Measurements from ENCODE around the gene ATXN1. TPM values are rescaled to one million over a fixed set of nuclear protein-coding genes. Genes with fewer than 3 reads are reported as not detected.

The ATXN1 gene
- total RNA-seq, 4 donors from 2014 or later = 21.0 to 102 (median 51.1) TPM

GRCh38 chr6:16547587-16547986 is 213.7 kb downstream of the ATXN1 start:
- intact Hi-C loops (cut with DNase I; ENCODE audit: low total_unique reads) = no loop called here
- Histone ChIP-seq H3K4me1 (no peaks in the 10 kb centered on the region), H3K4me3 (no peak overlapping the region), H3K27me3 (no peaks in the 10 kb centered on the region), H3K27ac (peak overlapping the region in 1 of 2 donors; percentile 51), H3K36me3 (no peaks in the 10 kb centered on the region), H3K9me3 (no peaks in the 10 kb centered on the region)
- no peak for TF ChIP-seq POLR2A (IDR thresholded peaks at IDR 0.05)
- TF ChIP-seq, protein P1, sequence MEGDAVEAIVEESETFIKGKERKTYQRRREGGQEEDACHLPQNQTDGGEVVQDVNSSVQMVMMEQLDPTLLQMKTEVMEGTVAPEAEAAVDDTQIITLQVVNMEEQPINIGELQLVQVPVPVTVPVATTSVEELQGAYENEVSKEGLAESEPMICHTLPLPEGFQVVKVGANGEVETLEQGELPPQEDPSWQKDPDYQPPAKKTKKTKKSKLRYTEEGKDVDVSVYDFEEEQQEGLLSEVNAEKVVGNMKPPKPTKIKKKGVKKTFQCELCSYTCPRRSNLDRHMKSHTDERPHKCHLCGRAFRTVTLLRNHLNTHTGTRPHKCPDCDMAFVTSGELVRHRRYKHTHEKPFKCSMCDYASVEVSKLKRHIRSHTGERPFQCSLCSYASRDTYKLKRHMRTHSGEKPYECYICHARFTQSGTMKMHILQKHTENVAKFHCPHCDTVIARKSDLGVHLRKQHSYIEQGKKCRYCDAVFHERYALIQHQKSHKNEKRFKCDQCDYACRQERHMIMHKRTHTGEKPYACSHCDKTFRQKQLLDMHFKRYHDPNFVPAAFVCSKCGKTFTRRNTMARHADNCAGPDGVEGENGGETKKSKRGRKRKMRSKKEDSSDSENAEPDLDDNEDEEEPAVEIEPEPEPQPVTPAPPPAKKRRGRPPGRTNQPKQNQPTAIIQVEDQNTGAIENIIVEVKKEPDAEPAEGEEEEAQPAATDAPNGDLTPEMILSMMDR (IDR thresholded peaks at IDR 0.05) = no peak
- DNase-seq = no peak

DNA sequence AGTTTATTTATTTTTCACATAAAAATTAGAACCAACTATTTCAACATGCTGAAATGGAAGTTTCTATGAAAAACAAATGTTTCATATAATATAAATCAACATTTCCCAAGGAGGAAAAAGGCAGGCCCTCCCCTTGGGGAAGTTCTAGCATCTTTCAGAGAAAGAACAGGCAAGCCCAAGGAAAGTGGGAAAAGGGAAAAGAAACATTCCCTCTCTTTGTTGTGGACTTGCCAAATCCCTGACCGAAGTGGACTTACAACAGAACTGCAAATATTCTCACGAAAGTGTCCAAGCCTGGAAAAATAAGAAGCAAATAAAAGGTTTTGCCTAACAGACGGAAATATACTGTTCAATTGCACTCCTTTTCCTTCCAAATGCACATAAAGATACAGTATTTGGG is 214.4 kb downstream of the ATXN1 start:
- intact Hi-C loops (cut with DNase I; ENCODE audit: low total_unique reads) = no loop called here
- Histone ChIP-seq H3K4me3 (no peak overlapping the region), H3K36me3 (no peaks in the 10 kb centered on the region), H3K27me3 (no peaks in the 10 kb centered on the region), H3K9me3 (no peaks in the 10 kb centered on the region), H3K4me1 (no peaks in the 10 kb centered on the region), H3K27ac (peak overlapping the region in 1 of 2 donors; percentile 51)
- TF ChIP-seq, protein P1 (IDR thresholded peaks at IDR 0.05) = no peak
- no peak for TF ChIP-seq POLR2A (IDR thresholded peaks at IDR 0.05)
- DNase-seq = peak in 1 of 2 donors; percentile 42

DNA sequence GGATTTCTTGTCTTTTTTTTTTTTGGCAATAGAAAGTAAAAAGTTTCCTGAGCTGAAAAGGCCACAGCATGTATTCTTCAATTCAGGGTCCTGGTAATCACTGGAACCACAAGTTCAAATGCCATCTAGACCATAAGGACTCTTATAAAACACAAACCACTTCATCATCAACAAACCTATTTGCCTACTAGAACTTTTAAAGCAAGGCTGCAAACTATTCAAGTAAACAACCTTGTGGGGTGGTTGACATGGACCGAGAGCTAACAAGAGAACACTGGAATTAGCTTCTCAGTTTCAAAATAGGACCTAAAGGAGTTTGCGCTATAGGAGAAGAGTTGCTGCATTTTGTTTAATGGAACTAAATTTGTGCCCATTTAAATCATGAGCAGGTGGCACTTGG is 215.9 kb downstream of the ATXN1 start:
- H3K27ac ChIP-seq = peak overlapping the region in 1 of 2 donors; percentile 51
- H3K4me1 ChIP-seq = no peaks in the 10 kb centered on the region
- H3K9me3 ChIP-seq = no peaks in the 10 kb centered on the region
- no peak for TF ChIP-seq POLR2A (IDR thresholded peaks at IDR 0.05)
- TF ChIP-seq, protein P1 (IDR thresholded peaks at IDR 0.05) = no peak
- no peaks in the 10 kb centered on the region for H3K36me3 ChIP-seq
- DNase-seq = no peak
- intact Hi-C loops (cut with DNase I; ENCODE audit: low total_unique reads) = no loop called here
- no peaks in the 10 kb centered on the region for H3K27me3 ChIP-seq
- no peak overlapping the region for H3K4me3 ChIP-seq

GRCh38 chr6:16544521-16544920 is 216.7 kb downstream of the ATXN1 start:
- Histone ChIP-seq H3K4me3 (no peak overlapping the region), H3K27ac (peak overlapping the region; percentile 10 to 51), H3K27me3 (no peaks in the 10 kb centered on the region), H3K4me1 (no peaks in the 10 kb centered on the region), H3K36me3 (no peaks in the 10 kb centered on the region), H3K9me3 (no peaks in the 10 kb centered on the region)
- no peak for DNase-seq
- intact Hi-C loops (cut with DNase I; ENCODE audit: low total_unique reads) = no loop called here
- TF ChIP-seq, protein P1 (IDR thresholded peaks at IDR 0.05) = no peak
- TF ChIP-seq POLR2A (IDR thresholded peaks at IDR 0.05) = no peak

DNA sequence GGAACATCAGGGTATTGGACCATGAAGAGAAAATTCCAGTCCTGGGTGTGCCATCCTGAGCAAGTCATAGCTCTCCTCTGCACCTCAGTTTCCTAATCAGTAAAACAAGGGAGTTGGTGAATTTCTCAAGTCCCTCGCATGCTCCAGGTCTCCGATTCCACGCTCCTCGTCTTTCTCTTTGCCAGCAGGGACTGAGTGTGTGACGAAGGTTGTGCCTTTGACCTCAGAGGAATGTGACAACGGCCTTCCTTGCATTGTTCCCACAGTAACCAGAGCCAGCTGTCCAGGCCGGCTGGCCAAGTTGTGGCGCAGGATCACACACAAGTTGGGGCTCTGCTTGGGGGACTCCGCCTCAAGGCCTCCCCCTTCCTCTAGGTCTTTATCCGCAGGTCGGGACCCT is 217.3 kb downstream of the ATXN1 start:
- DNase-seq = peak in 1 of 2 donors; percentile 22
- H3K27me3 ChIP-seq = no peaks in the 10 kb centered on the region
- H3K9me3 ChIP-seq = no peaks in the 10 kb centered on the region
- H3K36me3 ChIP-seq = no peaks in the 10 kb centered on the region
- no peaks in the 10 kb centered on the region for H3K4me1 ChIP-seq
- H3K4me3 ChIP-seq = no peak overlapping the region
- TF ChIP-seq, protein P1 (IDR thresholded peaks at IDR 0.05) = no peak
- no peak for TF ChIP-seq POLR2A (IDR thresholded peaks at IDR 0.05)
- intact Hi-C loops (cut with DNase I; ENCODE audit: low total_unique reads) = no loop called here
- peak overlapping the region; percentile 10 to 51 for H3K27ac ChIP-seq
